Forelimb muscle (tissue), 1 donor: Measurements from ENCODE around the gene UST. TPM values are rescaled to one million over a fixed set of nuclear protein-coding genes. Genes with fewer than 3 reads are reported as not detected.
"Not testable (repeated sequence)": the region's sequence is repeated elsewhere in the genome, so short reads cannot be mapped to it uniquely, and the experiment has no call there.

ENCODE experiments used
- DNase-seq: peaks from one replicate; pipeline ENCODE4 v3.0.0-alpha.2; 2013; ENCODE audit warnings: low read depth
- polyA plus RNA-seq: library from polyadenylated mRNA; unstranded; fragments of 120-200 nt; gene quantifications from one replicate; pipeline ENCODE4 v1.2.1, GENCODE V29; 2013; ENCODE audit not compliant: insufficient read length

Gene UST
- polyA plus RNA-seq, 1 donor, result 5.8 TPM

- peak; percentile 32 for DNase-seq
Observed at GRCh38 chr6:148973538-148974208, 226.8 kb downstream of the UST start.

DNA sequence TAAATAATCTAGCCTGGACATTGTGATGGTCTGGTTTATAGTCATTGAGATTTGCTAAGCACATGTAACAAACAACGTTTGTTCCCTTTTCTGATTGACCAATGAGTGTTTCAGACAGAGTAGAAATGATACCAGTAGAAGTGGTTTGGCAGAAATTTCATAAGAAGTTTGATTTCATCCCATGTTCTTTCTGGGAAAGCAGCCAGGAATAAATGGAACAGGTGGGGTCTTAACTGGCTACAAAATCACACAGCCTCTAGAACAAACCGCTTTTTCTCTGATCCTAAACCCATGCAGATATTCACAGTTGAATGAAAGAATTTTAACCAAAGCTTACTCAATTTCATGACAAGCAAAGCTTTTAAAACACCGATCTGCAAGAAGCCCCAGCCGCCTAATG lies 227.5 kb downstream of the UST start:
- no peak for DNase-seq

GRCh38 chr6:148978298-148978697 lies 231.5 kb downstream of the UST start:
- DNase-seq, result not testable (repeated sequence)

DNA sequence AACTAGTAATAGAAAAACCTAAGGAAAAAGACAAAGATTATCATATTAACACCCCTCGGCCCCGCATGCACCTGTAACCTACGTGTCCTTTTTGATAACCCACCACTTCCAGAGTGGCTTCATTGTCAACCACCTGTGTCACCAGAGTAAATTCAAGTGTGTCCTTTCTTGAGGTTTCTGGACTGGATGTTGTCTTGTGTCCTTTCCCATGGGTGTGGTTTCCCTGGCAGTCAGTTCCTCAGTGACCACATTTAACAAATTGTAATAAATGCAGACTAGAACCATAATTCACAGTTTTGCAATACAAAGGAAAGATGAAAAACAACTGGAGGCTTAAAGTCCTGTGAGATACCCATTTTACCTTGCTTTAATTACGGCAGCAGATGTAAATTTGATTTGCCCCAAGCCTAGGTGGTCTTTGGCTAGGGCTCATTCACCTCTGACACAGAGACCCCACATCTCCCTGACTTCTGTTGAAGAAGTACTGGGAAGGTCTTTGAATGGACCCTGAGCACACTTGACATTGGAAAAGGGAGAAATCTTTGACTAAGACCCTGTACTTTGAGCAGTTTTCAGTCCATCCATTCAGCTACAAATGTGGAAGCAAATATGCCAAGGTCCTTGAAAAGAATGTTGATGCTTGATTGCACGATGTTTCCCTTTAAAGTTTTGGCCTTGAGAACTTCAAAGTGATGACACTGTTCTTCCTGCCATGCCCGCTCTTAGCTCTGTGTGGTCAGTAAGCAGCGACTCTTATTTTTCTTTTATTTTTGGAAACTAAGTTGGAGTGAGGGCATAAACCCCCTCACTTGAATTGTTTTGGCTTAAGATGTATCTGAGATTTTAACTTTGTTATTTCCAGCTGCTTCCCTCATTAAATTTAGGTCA lies 232.4 kb downstream of the UST start:
- no peak for DNase-seq

- DNase-seq, result no peak
Observed at GRCh38 chr6:148980234-148980633, 233.4 kb downstream of the UST start.

DNA sequence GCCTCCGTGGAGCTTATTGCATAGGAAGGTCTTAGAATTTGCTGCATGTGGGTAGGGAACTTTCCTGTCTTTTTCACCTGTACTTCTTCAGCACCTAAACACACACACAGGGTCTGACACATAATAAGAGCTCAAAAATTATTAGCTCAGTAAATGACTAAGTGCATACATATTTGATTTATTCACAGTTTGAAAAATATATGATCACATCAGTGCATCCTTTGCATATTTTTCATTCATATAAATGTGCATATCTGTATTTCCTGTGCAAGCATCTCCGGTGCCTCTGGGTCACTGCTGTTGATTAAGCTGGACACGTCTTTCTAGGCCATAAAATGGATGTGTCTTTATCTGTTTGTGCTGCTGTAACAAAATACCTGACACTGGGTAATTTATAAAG lies 234.7 kb downstream of the UST start:
- DNase-seq, result no peak

DNA sequence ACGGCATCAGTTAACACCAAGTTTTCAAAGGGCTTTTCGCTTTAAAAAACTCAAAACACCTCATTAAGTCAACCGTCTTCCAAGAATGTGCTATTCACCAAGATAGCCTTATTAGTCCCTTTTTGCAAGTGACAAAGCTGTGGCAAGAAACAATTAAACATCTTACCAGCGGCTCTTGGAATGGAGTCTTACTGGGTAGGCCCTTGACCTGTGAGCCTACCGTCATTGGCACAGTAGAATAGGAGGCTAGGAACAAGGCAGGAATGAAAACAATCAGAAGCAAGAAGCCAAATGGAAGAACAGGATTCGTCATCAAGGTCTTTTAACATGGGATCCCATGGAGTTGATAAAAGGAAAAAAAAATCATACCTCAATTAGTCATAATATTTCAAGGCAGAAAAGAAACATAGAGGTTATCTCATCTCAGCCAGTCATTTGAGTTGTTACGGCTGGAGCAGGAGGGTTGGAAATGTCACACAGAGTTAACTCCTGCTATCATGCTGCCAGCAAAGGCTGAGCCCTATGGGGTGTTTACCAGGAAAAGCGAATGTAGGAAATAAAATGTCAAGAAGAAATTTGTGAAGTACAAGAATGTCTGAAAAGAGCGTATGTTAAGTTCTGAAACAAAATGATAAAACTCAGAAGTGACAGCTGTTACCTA lies 236.4 kb downstream of the UST start:
- DNase-seq, result no peak

DNA sequence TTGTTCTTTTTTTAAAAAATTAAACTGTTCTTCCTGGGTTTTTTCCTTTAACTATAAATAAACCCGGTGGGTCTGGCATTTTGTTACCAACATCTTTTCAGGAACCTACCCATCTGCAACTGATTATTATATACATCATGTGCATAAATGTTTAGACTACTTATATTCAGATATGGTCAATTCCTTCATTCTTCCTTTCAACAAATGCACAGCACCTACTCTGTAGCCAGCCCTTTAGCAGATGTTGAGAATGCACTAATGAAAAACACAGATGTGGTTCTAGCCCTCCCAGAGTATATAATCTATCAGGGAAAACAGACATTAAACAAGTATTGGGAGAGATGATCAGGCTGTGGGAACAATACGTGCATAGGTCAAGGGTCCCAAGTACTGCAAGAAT lies 237.1 kb downstream of the UST start:
- no peak for DNase-seq

- DNase-seq, result no peak
Observed at GRCh38 chr6:148984531-148985056, 237.8 kb downstream of the UST start.

- DNase-seq, result no peak
Observed at GRCh38 chr6:148985499-148985898, 238.7 kb downstream of the UST start.

DNA sequence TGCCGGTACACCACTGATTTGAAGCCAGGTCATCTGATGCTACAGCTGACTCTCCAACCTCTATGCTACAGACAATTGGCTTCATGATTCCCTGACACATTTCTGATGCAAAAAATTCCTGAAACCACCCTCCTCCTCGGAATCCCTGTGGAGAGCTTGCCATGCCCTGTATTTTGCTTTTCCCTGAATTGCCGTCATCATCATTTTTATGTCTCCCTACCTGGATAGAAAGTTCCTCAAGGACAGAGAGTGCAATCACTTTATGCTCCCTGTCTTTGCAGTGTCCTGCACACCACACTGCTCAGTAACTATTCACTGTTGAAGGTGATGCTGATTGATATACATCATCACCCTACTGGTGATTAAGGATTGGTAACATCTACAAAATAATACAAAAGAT lies 239.8 kb downstream of the UST start:
- DNase-seq, result no peak

- DNase-seq, result no peak
Observed at GRCh38 chr6:148987982-148988381, 241.2 kb downstream of the UST start.

DNA sequence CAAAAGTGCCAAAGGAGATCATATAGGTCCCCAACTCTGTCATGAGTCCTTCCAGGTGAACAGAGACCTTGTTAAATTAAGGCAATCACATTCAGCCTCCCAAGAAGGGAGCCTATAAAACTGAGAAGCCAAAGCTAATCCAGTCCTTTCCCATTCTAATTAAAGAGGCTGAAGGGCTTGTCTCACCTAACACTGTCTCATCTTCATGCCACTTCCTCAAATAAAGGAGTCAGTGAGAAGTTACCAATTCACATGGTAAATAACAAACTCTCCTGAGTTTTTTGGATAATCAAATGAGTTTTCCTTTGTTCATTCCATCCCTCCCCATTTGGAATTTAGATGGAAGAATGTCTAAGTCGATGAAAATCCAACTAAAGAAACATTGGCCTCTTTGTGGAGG lies 242.8 kb downstream of the UST start:
- DNase-seq, result no peak

DNA sequence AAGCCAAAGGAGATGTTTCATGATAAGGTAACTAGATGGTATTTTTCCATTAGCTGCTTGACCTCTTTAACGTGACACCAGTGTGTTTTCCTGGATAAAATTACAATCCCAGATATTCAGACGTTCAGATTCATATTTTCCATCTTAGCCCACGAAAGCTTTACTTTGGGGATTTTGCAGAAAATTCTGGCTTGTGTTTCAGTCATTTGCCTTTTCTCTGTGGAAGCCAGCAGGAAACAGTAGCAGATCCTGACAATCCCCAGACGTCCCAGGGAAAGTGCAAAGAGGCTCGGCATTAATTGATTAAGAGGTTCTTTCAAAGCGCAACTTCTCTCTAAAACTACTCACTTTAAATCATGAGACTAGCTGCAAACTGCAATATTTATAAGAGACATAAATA lies 243.6 kb downstream of the UST start:
- DNase-seq, result no peak

- no peak for DNase-seq
Observed at GRCh38 chr6:148996815-148997214, 250.0 kb downstream of the UST start.

- DNase-seq, result no peak
Observed at GRCh38 chr6:148997865-148998264, 251.0 kb downstream of the UST start.

GRCh38 chr6:148998704-148999103 lies 251.9 kb downstream of the UST start:
- no peak for DNase-seq

DNA sequence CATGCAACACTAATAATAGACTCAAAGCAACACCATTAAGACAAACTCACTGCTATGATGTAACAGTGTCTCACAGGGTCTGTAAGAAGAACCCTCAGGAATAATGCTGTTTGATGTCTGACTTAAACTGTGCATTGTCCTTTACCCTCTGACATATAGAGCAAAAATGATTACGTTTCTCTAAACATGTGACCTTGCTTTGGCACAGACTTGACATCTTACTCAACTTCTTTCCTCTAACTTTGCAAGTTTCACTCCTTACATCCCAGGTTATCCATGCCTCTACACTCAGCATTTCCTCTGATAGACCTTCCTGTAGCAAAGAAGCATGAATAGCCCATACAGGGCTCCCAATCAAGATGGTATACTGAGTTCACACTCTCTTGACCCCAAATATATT lies 252.7 kb downstream of the UST start:
- DNase-seq, result no peak

GRCh38 chr6:148999929-149000468 lies 253.2 kb downstream of the UST start:
- no peak for DNase-seq

GRCh38 chr6:149001422-149001821 lies 254.6 kb downstream of the UST start:
- DNase-seq, result no peak

- DNase-seq, result no peak
Observed at GRCh38 chr6:149003560-149003959, 256.7 kb downstream of the UST start.

DNA sequence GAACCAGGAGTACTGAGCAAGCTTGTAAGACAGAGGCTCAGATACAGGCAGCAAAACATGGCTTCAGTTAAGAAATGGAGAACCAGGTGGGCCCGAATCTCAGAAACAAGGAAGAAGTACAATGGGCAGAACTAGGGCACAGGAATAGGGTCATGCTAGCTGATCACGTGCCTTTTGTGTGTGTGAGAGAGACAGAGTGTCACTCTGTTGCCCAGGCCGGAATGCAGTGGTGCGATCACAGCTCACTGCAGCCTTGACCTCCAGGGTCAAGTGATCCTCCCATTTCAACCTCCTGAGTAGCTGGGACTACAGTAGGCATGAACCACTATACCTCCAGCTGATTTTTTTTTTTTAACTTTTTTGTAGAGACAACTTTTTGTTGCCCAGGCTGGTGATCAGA lies 257.8 kb downstream of the UST start:
- no peak for DNase-seq
